Activated CD4-positive, alpha-beta T cell treated with anti-CD3 and anti-CD28 coated beads for 1 hour (primary cell): Measurements from ENCODE around the gene POLR1H.
A peak's percentile ranks its signal among the peaks of the same experiment; 100 is the strongest.
"Not testable (repeated sequence)": the region's sequence is repeated elsewhere in the genome, so short reads cannot be mapped to it uniquely, and the experiment has no call there.

Experiments used
- DNase-seq: peaks from one replicate; pipeline ENCODE4 v3.0.0-alpha.2; 2020

The POLR1H gene

GRCh38 chr6:30061092-30061857 is at the start of gene POLR1H:
Gene POLR1H (plus strand): TSS chr6:30061265. CDS start chr6:30061525, 260 bp downstream.
- peak; percentile 77 for DNase-seq

GRCh38 chr6:30013291-30013922 is 47.7 kb upstream of the POLR1H start:
- DNase-seq: peak; percentile 51

- no peak for DNase-seq
These were observed 41.2 kb upstream of the POLR1H start for GRCh38 chr6:30019819-30020218.

- DNase-seq: no peak
These were observed 40.4 kb upstream of the POLR1H start for GRCh38 chr6:30020626-30021025.

- no peak for DNase-seq
These were observed 38.9 kb upstream of the POLR1H start for GRCh38 chr6:30022189-30022588.

- DNase-seq: not testable (repeated sequence)
These were observed 38.4 kb upstream of the POLR1H start for GRCh38 chr6:30022712-30023111.

- DNase-seq: no peak
These were observed 35.9 kb upstream of the POLR1H start for GRCh38 chr6:30025186-30025585.

GRCh38 chr6:30029588-30029987 is 31.5 kb upstream of the POLR1H start:
- DNase-seq: no peak

- DNase-seq: no peak
These were observed 29.7 kb upstream of the POLR1H start for GRCh38 chr6:30031381-30031780.

GRCh38 chr6:30033440-30033839 is 27.6 kb upstream of the POLR1H start:
- DNase-seq: not testable (repeated sequence)

- no peak for DNase-seq
These were observed 25.3 kb upstream of the POLR1H start for GRCh38 chr6:30035784-30036183.

GRCh38 chr6:30037182-30037788 is 23.8 kb upstream of the POLR1H start:
- DNase-seq: no peak

GRCh38 chr6:30041221-30041620 is 19.8 kb upstream of the POLR1H start:
- no peak for DNase-seq

GRCh38 chr6:30041821-30042220 is 19.2 kb upstream of the POLR1H start:
- DNase-seq: no peak

GRCh38 chr6:30042476-30042875 is 18.6 kb upstream of the POLR1H start:
- DNase-seq: no peak

GRCh38 chr6:30042914-30043313 is 18.2 kb upstream of the POLR1H start:
- no peak for DNase-seq

- no peak for DNase-seq
These were observed 17.3 kb upstream of the POLR1H start for GRCh38 chr6:30043744-30044143.

- DNase-seq: no peak
These were observed 16.4 kb upstream of the POLR1H start for GRCh38 chr6:30044630-30045029.

GRCh38 chr6:30047220-30047619 is 13.8 kb upstream of the POLR1H start:
- DNase-seq: no peak

GRCh38 chr6:30053682-30054081 is 7.4 kb upstream of the POLR1H start:
- no peak for DNase-seq

GRCh38 chr6:30055513-30055912 is 5.6 kb upstream of the POLR1H start:
- DNase-seq: no peak

GRCh38 chr6:30060606-30061091 is 416 bp upstream of the POLR1H start:
- DNase-seq: no peak

- no peak for DNase-seq
These were observed 893 bp downstream of the POLR1H start for GRCh38 chr6:30061858-30062458.
